ENCODE measurements around the gene RFC4.

The RFC4 gene

GRCh38 chr3:186786922-186787321 is 19.4 kb downstream of the RFC4 start:
- DNase-seq (ENCODE audit: low spot score) = no peak

GRCh38 chr3:186785495-186786018 is 20.7 kb downstream of the RFC4 start:
- no peak for DNase-seq (ENCODE audit: low spot score)

- DNase-seq (ENCODE audit: low spot score) = no peak
Measured at GRCh38 chr3:186784820-186785494, 21.3 kb downstream of the RFC4 start.

DNA sequence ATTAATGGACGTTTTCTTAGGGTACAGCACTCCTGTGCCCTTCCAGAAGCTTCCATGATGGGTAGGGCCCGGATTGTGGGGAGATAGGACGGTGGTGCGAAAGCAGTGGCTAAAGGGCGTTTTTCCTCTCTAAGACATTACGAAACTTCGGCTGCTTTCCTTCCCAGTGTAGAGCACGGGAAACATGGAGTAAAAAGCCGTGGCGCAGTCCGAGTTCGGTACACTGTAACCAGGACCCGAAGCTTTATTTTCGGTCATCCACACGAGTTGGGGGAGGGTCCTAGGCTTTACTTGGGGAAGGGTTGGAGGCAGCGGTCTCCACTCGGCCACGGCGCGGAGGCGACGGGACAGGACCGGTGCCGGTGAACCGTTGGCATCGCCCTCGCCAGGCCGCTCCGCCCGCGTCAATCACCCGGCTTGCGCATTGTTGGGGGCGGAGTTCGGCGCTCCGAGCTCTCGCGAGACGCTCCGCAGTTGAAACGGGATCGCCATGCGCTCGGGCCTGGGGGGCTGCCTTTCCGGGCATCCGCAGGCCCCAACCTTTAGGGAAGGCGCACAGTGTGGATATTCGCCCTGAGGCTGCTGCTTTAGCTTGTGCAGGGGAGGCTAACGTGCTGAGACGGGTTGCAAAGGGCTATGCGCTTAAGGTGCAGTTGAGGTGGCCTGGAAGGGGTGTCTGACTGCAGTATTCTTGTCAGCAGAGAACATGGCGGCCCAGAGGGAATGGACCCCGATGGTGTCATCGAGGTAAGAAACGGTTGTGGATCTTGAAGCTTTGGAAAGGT is 22.4 kb downstream of the RFC4 start:
- DNase-seq (ENCODE audit: low spot score) = peak; percentile 72

- DNase-seq (ENCODE audit: low spot score) = peak; percentile 82
Measured at GRCh38 chr3:186783058-186783730, 23.1 kb downstream of the RFC4 start, which contains the start of gene EIF4A2. Gene EIF4A2, plus strand, starts transcription at chr3:186783577. Its CDS starts 34 bp downstream, at chr3:186783611.

- no peak for DNase-seq (ENCODE audit: low spot score)
Measured at GRCh38 chr3:186782542-186783057, 23.7 kb downstream of the RFC4 start.

DNA sequence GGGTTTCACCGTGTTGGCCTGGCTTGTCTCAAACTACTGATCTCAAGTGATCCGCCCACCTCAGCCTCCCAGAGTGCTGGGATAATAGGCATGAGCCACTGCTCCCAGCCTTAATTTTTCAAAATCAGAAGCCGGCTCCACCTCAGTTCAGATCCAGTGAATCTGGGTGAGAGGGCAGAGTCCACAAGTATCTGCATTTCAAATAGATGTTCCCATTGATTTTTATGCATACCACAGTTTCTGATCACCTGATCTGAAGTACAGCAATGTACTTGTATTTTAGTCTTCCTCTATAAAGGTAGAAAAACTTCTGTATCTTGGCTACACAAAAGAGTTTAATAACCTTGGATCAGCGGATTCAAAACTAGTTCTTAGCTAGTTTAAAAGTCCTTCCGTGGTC is 27.1 kb downstream of the RFC4 start:
- DNase-seq (ENCODE audit: low spot score) = no peak

DNA sequence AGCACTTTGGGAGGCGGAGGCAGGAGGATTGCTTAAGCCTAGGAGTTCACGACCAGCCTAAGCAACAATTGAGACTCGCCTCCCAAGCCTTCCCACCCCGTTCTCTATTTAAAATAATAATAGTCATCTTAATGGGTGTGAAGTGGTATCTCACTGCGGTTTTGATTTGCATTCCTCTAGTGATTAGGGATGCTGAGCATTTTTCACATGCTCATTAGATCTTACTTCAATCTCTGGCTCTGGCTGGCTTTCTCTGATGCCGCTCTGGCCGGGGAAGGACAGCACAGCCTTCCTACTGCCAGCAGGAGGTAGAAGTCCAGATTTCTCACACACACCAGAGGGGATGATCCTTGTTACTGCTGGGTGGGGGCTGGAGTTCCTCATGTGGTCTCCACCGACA is 30.3 kb downstream of the RFC4 start:
- no peak for DNase-seq (ENCODE audit: low spot score)

GRCh38 chr3:186772701-186773417 is 33.4 kb downstream of the RFC4 start:
- peak; percentile 68 for DNase-seq (ENCODE audit: low spot score)

DNA sequence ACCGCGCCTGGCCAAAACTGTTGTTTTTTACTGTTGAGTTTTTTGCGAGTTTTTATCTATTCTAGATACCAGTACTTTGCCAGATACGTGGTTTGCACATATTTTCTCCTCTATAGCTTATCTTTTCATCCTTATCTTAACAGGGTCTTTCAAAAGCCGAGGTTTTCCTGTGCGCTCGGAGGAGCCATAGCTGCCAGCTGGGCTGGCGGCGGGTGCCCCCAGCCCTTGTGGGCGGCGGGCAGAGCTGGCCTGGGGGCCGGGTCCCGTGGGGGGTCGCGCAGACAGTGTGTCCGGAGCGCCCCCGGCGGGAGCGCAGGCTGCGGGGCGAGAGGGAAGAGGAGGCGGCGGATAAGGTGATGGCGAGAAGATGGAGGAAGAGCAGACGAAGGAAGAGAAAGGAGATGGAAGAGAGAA is 34.0 kb downstream of the RFC4 start:
- DNase-seq (ENCODE audit: low spot score) = no peak

DNA sequence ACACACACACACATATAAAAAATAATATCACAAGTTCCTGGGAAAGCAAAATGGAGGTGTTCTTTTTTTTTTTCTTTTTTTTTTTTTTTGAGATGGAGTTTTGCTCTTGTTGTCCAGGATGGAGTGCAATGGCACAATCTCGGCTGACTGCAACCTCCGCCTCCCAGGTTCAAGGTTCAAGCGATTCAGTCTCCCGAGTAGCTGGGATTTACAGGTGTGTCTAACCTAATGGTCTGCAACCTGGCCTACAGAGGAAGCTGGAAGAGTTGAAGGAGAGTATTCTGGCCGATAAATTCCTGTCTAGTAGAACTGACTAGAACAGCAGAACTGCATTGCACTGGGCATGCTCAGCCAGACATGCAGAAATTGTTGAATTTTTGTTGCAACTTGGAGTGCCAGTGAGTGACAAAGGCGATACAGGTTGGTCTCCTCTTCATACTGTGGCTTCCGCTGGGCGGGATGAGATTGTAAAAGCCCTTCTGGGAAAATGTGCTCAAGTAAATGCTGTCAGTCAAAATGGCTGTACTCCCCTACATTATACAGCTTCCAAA is 45.3 kb downstream of the RFC4 start:
- DNase-seq (ENCODE audit: low spot score) = no peak

DNA sequence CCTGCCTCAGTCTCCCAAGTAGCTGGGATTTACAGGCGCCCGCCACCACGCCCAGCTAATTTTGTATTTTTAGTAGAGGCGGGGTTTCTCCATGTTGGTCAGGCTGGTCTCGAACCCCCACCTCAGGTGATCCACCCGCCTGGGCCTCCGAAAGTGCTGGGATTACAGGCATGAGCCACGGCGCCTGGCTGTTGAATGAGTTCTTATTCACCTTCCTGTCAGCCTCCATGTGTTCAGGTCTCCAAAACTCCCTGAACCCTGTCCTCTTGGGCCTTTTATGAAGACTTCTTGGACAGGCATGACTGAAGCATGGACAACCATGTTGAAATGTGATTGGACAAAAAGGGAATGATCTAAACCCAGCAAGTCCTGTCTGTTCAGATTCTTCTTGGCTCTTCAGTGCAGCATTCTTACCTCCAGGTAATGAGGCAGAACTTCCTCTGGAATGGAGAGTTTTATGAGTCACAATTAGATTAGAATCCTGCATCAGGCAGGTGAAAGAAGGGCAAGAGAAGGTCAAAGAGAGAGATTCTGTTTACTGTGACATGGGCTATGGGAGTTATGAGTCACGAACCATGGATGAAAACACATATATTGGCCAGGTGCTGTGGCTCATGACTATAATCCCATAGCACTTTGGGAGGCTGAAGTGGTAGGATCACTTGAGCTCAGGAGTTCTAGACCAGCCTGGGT is 46.0 kb downstream of the RFC4 start:
- DNase-seq (ENCODE audit: low spot score) = no peak

DNA sequence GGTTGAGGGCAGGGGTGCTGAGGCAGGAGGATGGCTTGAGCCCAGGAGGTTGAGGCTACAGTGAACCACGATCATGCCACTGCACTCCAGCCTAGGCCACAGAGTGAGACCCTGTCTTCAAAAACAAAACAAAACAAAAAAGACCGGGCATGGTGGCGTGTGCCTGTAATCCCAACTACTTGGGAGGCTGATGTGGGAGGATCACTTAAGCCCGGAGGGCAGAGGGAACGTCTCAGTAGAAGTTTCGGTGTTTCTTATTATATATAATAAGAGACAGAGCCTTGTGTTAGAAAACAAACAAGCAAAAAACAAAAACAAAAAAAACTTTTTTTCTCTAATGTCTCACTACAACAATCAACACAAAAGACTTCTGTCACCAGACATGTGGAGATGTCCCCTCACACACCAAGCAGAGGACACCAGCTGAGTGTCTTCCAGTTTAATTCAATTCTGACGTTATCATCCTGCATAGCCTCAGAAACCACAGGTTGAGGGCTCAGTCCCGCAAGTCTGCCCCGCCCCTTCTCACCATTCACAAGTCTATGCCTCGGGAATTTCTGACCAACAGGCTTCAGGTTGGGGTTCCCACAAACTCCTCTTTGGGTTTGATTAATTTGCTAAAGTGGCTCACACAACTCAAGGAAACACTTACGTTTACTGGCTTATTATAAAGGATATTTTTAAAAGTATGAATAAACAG is 46.9 kb downstream of the RFC4 start:
- no peak for DNase-seq (ENCODE audit: low spot score)

DNA sequence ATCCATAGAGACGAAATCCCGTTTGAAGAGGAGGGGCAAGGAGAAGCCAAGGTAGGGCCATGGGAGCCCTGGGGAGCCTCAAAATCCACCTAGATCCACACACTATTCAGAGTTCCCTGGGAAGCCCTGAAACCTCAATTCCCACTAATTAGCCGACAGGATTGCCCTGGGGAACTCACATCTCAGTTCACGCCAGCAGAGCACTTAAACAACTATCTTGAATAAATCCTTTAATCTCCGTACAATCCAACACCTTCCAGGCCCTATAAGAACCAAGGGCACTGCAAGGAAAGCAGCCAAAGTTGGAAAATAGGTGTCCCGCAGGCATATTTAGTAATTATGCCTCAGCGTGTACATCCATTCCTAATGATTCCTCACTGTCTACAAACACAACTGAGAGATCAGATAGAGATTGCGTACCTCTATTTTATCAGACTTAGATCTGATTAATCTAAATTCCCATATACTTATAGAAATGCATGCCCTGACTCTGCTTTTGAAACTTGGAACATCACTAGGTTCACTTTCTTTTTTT is 48.5 kb downstream of the RFC4 start:
- no peak for DNase-seq (ENCODE audit: low spot score)

- DNase-seq (ENCODE audit: low spot score) = no peak
Measured at GRCh38 chr3:186757214-186757613, 49.1 kb downstream of the RFC4 start.

GRCh38 chr3:186754871-186755270 is 51.4 kb downstream of the RFC4 start:
- DNase-seq (ENCODE audit: low spot score) = no peak

DNA sequence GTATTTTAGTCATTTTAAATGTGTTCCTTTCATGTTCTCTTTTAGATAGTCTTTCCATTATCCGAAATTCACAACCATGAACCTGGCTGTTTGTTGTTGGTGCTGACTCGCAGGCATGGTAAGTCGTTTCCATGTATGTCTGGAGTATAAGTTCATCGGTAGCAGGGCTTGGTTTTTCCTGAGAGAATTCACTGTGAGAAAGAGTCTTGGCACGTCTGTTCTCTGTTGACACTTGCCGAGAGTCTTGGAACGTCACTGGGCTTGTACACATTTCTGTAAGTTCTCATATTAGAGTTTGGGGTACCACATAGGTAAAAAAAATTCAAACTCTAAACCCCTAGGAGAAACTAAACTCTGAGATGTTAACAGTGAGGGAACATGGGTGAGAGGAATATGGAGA is 52.3 kb downstream of the RFC4 start:
- DNase-seq (ENCODE audit: low spot score) = no peak

- no peak for DNase-seq (ENCODE audit: low spot score)
Measured at GRCh38 chr3:186751480-186751879, 54.8 kb downstream of the RFC4 start.

- no peak for DNase-seq (ENCODE audit: low spot score)
Measured at GRCh38 chr3:186750316-186750715, 56.0 kb downstream of the RFC4 start.

DNA sequence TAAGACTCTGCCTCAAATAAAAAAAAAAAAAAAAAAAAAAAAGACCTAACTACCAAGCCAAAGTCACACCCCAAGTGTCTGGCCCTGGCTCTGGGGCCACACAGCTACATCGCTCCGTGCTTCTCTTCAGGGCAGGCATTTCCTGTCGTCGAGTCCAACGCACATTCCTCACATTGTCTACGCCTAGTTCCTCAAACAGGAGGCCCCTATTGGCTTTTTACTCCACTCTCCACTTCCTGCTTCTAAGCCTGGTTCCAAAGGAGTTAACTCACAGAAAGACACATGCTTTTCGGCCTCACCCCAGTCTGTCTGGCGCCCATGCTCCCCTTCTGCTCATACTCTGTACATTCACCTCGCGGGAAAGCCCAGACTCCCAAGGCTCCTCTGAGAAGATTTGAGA is 60.3 kb downstream of the RFC4 start:
- DNase-seq (ENCODE audit: low spot score) = peak; percentile 20

Measured in pons (tissue), 1 donor.